Left ventricle myocardium inferior (tissue), 1 donor: Measurements from ENCODE around the gene DLX4. TPM values are rescaled to one million over a fixed set of nuclear protein-coding genes. Genes with fewer than 3 reads are reported as not detected.
A peak's percentile ranks its signal among the peaks of the same experiment; 100 is the strongest.

Source experiments
- DNase-seq: peaks from one replicate; pipeline ENCODE4 v3.0.0-alpha.2; 2020
- H3K27ac ChIP-seq: fragments of 200-600 bp; replicated peaks from 2 replicates; pipeline ENCODE4 v1.8.0; 2021
- H3K27me3 ChIP-seq: fragments of 200-600 bp; 2 replicates; pipeline ENCODE4 v1.8.0; 2021; ENCODE audit warnings: low read depth
- H3K36me3 ChIP-seq: fragments of 200-600 bp; 2 replicates; pipeline ENCODE4 v1.8.0; 2021
- H3K4me1 ChIP-seq: fragments of 200-600 bp; 2 replicates; pipeline ENCODE4 v1.8.0; 2021
- H3K4me3 ChIP-seq: fragments of 200-600 bp; 2 replicates; pipeline ENCODE4 v1.8.0; 2021; ENCODE audit warnings: mild to moderate bottlenecking, moderate library complexity
- H3K9me3 ChIP-seq: fragments of 200-600 bp; replicated peaks from 2 replicates; pipeline ENCODE4 v1.8.0; 2021
- intact Hi-C: fragments of 100-400 bp; cut with micrococcal nuclease; formaldehyde crosslinking; loops from one replicate; pipeline ENCODE4 v1.11.0; 2022
- total RNA-seq: library from RNA; stranded (reverse); fragmentation: NEBNext Ultra II Directional; extraction: Animal tissue kit (Norgen Biotek cat#: 25700); gene quantifications from one replicate; pipeline ENCODE4 v1.2.1, GENCODE V29; 2021
- TF ChIP-seq, protein P1 (sequence below): fragments of 200-600 bp; IDR thresholded peaks from 2 replicates; pipeline ENCODE4 v1.8.0; 2021; ENCODE audit warnings: antibody characterized with exemption, mild to moderate bottlenecking, borderline replicate concordance
- donor health status: DM: no; HTN: yes; CAD: no; lungs with severe emphysema.

The DLX4 gene
- total RNA-seq, 1 donor from 2014 or later, result not detected

DNA sequence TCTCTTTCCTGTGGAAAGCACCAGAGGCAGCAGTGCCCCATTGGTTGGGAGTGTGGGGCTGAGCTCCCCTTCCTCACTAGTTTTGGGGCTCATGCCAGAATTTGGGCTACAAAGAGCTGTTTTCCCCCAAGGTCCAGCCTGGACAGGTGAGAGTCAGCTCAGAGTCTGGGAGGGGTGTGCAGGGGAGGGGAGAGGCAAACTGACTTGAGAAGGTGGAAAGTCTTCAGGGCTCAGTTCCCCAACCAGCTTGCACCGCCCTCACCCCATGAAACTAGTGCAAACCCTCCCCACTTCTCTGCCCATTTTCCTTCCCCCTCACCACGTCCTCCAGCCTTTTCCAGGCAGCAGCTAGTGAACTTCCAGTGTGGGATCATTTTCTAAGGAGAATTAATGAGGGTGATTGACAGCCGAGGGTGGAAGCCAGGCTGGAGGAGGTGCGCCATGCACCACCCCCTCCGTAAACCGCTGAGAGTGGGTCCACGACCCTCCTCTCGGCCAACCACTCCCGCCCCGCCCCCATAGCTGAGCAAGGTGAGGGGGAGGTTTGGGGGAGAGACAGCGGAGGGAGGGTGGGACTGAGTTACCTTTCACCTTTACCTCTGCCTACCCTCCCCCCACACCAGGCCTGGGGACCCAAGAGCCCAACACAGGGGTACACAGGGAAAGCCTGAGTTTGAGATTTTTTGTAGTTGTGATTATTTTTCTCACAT, 6.2 kb upstream of the DLX4 start:
- no peaks in the 10 kb centered on the region for H3K9me3 ChIP-seq
- H3K4me3 ChIP-seq, result no peak overlapping the region
- peaks cover 18% of the 10 kb centered on the region for H3K4me1 ChIP-seq
- intact Hi-C loops, result no loop called here
- no peak for DNase-seq
- no peaks in the 10 kb centered on the region for H3K36me3 ChIP-seq
- no peak overlapping the region for H3K27ac ChIP-seq
- TF ChIP-seq, protein P1, sequence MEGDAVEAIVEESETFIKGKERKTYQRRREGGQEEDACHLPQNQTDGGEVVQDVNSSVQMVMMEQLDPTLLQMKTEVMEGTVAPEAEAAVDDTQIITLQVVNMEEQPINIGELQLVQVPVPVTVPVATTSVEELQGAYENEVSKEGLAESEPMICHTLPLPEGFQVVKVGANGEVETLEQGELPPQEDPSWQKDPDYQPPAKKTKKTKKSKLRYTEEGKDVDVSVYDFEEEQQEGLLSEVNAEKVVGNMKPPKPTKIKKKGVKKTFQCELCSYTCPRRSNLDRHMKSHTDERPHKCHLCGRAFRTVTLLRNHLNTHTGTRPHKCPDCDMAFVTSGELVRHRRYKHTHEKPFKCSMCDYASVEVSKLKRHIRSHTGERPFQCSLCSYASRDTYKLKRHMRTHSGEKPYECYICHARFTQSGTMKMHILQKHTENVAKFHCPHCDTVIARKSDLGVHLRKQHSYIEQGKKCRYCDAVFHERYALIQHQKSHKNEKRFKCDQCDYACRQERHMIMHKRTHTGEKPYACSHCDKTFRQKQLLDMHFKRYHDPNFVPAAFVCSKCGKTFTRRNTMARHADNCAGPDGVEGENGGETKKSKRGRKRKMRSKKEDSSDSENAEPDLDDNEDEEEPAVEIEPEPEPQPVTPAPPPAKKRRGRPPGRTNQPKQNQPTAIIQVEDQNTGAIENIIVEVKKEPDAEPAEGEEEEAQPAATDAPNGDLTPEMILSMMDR, result no peak
- peaks cover 96% of the 10 kb centered on the region for H3K27me3 ChIP-seq

- no peak for DNase-seq
- H3K27me3 ChIP-seq, result peaks cover 96% of the 10 kb centered on the region
- intact Hi-C loops, result no loop called here
Observed at GRCh38 chr17:49963309-49963625, 5.7 kb upstream of the DLX4 start.

GRCh38 chr17:49963626-49964302, 5.2 kb upstream of the DLX4 start:
- Histone ChIP-seq H3K4me3 (peak overlapping the region; percentile 20), H3K4me1 (peaks cover 25% of the 10 kb centered on the region), H3K27ac (no peak overlapping the region), H3K9me3 (no peaks in the 10 kb centered on the region), H3K27me3 (peaks cover 96% of the 10 kb centered on the region), H3K36me3 (no peaks in the 10 kb centered on the region)
- intact Hi-C loops, result no loop called here
- TF ChIP-seq, protein P1, result no peak
- DNase-seq, result no peak

More at GRCh38 chr17:49963309-49963625, 5.7 kb upstream of the DLX4 start:
- H3K4me1 ChIP-seq, result peaks cover 20% of the 10 kb centered on the region
- H3K4me3 ChIP-seq, result no peak overlapping the region
- no peak overlapping the region for H3K27ac ChIP-seq
- no peaks in the 10 kb centered on the region for H3K9me3 ChIP-seq
- no peaks in the 10 kb centered on the region for H3K36me3 ChIP-seq
- TF ChIP-seq, protein P1, result no peak

GRCh38 chr17:49964303-49964768, 4.7 kb upstream of the DLX4 start:
- TF ChIP-seq, protein P1, result no peak
- intact Hi-C loops, result no loop called here
- Histone ChIP-seq H3K9me3 (no peaks in the 10 kb centered on the region), H3K27me3 (peaks cover 96% of the 10 kb centered on the region), H3K36me3 (no peaks in the 10 kb centered on the region), H3K4me3 (peak overlapping the region; percentile 20), H3K27ac (no peak overlapping the region), H3K4me1 (peaks cover 31% of the 10 kb centered on the region)
- no peak for DNase-seq

DNA sequence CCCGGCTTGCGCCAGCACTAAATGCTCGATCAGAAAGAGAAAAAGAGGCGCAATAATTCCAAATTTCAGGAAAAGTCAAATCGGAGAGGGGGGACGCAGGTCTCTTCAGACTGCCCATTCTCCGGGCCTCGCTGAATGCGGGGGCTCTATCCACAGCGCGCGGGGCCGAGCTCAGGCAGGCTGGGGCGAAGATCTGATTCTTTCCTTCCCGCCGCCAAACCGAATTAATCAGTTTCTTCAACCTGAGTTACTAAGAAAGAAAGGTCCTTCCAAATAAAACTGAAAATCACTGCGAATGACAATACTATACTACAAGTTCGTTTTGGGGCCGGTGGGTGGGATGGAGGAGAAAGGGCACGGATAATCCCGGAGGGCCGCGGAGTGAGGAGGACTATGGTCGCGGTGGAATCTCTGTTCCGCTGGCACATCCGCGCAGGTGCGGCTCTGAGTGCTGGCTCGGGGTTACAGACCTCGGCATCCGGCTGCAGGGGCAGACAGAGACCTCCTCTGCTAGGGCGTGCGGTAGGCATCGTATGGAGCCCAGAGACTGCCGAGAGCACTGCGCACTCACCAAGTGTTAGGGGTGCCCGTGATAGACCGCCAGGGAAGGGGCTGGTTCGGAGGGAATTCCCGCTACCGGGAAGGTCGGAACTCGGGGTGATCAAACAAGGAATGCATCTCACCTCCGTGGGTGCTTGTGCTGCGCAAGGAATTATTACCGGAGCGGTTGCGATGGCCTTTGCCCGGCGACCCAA, 4.0 kb upstream of the DLX4 start:
- Histone ChIP-seq H3K4me3 (no peak overlapping the region), H3K27ac (no peak overlapping the region), H3K9me3 (no peaks in the 10 kb centered on the region), H3K36me3 (no peaks in the 10 kb centered on the region), H3K27me3 (peaks cover 96% of the 10 kb centered on the region), H3K4me1 (peaks cover 33% of the 10 kb centered on the region)
- TF ChIP-seq, protein P1, result no peak
- DNase-seq, result no peak
- intact Hi-C loops, result no loop called here
